Stomach (tissue), 4 donors: Measurements from ENCODE around the gene PCSK1N.

Experiments
- EP300 ChIP-seq: sonication (generic); formaldehyde crosslinking; IDR thresholded peaks from one replicate; pipeline ENCODE4 v1.6.1; 2017; ENCODE audit warnings: antibody characterized with exemption
- POLR2A ChIP-seq, 4 donors: fragments of 450-650 bp; IDR thresholded peaks; one replicate each; pipeline ENCODE4 v1.6.1; 2016; ENCODE audit warnings: antibody characterized with exemption in 4 of 4, control low read depth in 2 of 4, mild to moderate bottlenecking in 1 of 4, moderate library complexity in 1 of 4
- POLR2AphosphoS5 ChIP-seq, 3 donors: sonication (generic); formaldehyde crosslinking; IDR thresholded peaks; one replicate each; pipeline ENCODE4 v1.6.1; 2016; ENCODE audit warnings: antibody characterized with exemption in 3 of 3
- TF ChIP-seq, protein P1 (sequence below), 7 experiments: fragments of 450-650 bp in 4 of 7; fragments of 200-600 bp in 3 of 7; sonication (generic) in 3 of 7; IDR thresholded peaks; one replicate each; pipeline ENCODE4 v1.5.1; 2016 to 2019; ENCODE audit warnings: antibody characterized with exemption in 7 of 7, control low read depth in 2 of 7, mild to moderate bottlenecking in 1 of 7

GRCh38 chrX:48814722-48815121 is 20.7 kb downstream of the PCSK1N start:
- TF ChIP-seq, protein P1, sequence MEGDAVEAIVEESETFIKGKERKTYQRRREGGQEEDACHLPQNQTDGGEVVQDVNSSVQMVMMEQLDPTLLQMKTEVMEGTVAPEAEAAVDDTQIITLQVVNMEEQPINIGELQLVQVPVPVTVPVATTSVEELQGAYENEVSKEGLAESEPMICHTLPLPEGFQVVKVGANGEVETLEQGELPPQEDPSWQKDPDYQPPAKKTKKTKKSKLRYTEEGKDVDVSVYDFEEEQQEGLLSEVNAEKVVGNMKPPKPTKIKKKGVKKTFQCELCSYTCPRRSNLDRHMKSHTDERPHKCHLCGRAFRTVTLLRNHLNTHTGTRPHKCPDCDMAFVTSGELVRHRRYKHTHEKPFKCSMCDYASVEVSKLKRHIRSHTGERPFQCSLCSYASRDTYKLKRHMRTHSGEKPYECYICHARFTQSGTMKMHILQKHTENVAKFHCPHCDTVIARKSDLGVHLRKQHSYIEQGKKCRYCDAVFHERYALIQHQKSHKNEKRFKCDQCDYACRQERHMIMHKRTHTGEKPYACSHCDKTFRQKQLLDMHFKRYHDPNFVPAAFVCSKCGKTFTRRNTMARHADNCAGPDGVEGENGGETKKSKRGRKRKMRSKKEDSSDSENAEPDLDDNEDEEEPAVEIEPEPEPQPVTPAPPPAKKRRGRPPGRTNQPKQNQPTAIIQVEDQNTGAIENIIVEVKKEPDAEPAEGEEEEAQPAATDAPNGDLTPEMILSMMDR (IDR thresholded peaks at IDR 0.05) = no peak
- no peak for TF ChIP-seq EP300
- TF ChIP-seq POLR2AphosphoS5 (IDR thresholded peaks at IDR 0.05) = no peak
- TF ChIP-seq POLR2A (IDR thresholded peaks at IDR 0.05) = no peak
